GM19240 (cell line): ENCODE data around the gene NPPC.
A peak's percentile ranks its signal among the peaks of the same experiment; 100 is the strongest.

ENCODE experiments used
- DNase-seq: peaks from one replicate; pipeline ENCODE4 v3.0.0; 2011; ENCODE audit warnings: low spot score; ENCODE audit not compliant: insufficient read length

Gene NPPC

DNA sequence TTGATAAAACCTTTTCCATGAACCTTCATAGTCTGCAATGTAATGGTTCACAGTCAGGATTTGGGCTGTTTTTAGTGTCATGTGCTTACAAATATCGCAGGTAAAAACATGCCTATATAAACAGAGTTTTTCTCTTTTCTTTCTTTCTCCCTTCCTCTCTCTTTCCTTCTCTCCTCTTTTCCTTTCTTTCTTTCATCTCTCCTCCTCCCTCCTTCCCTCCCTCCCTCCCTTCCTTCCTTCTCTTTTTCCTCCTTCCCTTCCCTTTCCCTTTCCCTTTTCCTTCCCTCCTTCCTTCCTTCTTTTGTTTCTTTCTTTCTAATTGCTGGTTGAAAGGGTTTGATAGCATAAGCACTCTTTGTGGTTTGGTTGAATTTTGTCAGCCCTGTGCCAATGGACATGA is 9.6 kb upstream of the NPPC start:
- DNase-seq, result no peak

DNA sequence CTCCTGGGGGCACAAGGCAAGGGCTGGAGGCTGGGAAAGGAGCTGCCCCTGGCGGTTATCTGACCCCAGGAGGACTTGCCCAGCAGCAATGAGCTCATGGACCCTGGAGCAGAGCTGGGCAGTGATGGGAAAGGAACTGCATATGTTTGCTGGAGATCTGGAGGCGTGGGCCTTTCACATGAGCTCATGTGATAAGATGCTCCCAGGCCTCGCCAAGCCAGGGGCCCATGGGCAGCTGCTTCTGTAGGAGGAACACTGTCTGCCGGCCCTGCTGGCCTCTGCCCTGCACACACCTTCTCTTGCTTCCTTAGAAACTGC is 9.0 kb upstream of the NPPC start:
- DNase-seq, result no peak

DNA sequence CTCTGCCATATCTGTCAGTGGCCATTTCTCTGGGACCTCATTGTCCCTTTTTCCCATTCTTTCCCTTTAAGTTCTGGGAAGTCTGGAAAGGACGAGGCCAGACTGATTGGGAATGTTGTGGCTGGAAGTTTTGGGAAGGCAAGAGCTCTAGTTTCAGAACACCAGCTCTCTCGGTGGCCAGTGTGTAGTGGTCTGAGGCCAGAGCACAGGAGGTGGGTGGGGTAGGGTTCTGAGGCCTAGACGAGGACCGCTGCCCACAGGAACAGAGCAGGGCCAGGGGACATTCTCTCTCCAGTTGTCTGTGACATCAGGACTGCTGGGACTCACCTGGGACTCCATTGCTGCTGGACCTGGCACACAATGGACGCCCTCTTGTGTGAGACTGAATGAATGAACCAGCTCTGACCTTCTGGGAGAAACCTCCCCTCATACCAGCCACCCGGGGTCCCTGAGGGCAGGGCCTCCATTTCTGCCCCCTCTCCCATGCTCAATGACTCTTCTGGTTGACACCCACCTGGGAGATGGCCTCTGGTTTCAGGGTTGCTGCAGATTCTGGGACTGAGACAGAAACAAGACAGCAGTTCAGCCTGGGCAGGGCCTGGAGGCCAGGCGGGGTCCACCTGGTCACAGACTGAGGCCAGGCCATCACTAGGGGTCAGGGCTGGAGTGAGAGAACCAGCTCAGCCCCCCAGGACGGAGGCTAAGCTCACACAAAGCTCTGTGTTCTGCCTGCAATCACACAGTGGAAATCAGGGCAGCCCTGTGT is 8.4 kb upstream of the NPPC start:
- DNase-seq, result no peak

DNA sequence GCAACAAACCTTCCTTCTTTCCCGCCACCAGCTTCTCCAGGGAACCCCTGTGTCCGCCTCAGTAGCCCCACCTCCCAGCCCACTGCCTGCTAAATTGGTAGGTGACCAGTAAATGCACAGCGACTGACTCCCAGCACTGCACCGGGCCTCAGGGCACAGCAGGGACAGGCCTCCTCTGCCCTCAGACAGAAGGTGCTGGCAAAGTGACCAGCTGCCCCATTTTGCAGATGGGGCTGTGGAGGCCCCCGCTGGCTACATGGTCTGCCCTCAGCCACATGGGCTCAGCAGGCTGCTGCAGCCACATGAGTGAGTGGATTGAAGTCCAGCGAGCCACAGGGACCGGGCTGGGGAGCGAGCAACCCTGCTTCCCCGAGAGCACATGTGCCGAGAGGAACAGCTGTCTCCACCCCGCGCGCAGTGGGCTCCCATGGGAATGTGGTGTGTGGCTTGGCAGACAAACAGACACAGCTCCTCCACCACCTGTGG is 7.8 kb upstream of the NPPC start:
- DNase-seq, result no peak

DNA sequence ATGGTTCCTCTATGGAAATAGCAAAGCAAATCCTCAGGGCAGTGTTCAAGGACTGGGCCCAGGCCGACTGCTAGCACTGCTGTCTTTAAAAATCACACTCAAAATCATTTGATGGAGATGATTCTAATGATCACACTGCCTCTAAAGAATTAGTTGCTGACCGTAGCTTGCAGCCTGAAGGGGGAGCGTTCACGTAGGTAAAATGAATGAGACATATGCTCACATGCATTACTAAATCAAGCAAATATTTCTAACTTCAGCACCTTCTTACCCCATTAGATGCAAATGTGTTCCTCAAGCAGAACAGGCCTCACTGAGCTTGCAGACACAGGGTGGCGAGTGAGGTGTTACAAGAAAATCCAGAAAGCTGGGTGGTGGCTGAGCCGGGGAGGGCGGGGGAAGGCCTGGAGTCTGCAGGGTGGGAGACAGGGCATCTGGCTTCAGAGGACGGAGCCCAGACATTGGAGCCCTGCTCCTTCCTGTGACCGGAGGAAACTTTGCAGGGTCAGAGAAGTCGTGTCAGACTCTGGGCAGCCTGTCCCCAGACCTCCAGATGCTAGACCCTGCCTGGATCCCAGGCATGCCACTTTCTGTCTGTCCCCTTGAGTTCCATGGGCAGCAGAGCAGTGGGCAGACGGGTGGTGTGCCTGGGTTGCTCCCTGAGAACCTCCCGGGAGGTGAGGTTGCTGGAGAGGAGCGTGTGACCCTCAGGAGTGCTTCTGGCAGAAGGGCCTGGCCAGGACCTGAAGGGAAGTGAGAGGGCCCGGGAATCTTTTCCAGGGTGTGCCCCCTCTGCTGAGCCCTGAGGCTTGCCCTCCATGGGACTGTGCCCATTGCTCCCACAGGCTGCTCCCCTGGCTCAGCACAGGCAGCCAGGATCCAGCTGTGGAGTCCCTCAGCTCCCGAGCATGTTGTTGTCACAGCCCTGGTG is 7.1 kb upstream of the NPPC start:
- no peak for DNase-seq

DNA sequence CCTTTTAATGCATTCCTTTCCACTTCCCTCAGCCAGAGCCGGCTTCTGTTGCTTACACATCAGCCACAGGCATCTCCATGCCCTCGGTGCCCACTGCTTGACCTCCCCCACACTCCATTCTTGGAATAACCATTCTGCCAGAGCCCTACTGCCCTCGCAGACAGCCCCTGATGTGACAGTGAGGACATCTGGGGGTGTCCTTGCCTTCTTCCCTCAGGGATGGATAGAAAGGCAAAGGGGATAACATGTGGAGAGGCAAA is 6.4 kb upstream of the NPPC start:
- DNase-seq, result no peak

DNA sequence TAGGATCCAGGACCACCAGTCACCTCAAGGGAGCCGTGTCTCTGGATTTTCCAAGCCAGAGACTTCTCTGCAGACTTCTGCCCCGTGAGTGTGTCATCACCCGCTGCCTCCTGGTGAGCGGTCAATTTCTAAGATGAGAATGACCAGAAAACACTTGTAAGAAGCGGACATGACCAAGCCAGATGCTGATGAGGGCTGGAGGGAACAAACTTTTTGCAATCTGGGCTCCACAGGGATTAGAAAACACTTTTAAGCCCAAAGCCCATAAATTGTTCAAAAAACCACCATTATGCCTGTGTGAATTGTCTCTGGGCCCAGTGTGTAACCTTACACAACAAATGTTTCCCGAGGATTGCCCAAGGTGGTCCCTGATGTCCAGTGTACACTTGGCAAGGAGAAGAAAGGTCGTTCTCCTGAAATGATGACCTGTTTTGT is 5.3 kb upstream of the NPPC start:
- DNase-seq, result no peak

DNA sequence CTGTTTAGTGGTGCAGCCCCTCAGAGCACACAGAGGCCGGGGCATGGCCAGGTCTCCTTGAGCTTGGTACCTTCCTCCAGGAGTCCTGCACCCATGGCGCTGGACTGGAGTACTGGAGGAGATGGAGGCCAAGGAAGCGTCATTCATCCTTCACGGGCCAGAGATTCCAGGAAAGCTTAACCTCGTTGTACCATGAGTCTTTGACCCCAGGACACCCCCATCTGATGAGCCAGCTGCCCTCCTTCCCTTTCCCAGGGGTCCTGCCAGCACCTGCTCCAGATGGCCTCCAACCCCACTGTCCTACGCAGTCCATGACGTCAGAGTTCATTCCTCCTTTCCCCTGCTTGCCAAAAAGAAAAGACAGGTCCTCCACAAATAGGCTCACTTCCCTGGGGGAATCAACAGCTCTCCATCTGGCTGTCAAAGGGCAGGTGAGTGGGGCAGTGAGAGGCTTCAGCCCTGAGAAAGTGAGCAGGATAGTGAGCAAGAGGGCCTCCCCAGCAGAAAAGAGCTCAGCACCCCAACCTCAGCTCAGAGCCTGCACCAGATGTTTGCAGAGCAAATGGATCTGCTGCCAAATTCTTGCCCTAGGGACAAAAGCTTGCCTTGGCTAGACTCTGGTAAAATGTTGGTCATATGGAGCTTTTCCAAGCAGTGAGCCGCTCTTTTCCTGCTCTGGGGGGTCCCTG is 4.5 kb upstream of the NPPC start:
- DNase-seq, result no peak

DNA sequence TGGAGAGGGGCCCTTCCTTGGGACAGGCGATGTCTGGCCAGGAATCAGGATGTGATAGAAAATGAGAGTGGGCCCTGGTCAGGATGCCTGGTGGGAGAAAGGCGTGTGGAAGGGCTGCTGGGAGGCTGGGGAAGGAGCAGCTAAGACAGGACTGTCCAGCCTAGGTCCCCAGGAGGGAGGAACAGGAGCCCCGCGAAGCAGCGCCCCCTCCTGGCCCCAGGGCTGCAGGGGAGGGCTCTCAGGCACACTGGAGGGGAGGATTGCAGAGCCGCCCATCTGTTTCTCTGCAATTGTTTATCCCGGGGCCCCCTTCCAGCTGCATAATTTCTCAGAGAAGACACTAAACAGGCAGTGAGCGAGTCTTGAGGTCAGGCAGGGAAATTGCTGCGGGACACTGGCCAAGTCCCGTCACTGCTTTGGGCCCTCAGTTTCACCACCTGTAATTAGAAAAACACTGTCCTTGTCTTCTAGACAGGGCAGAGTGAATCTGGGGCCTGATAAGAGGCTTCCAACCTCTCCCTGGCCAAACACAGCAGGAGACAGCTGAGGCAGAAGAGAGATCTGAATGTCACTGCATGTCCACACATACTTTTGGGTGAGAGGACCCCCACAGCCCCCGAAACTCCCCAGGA is 3.9 kb upstream of the NPPC start:
- no peak for DNase-seq

DNA sequence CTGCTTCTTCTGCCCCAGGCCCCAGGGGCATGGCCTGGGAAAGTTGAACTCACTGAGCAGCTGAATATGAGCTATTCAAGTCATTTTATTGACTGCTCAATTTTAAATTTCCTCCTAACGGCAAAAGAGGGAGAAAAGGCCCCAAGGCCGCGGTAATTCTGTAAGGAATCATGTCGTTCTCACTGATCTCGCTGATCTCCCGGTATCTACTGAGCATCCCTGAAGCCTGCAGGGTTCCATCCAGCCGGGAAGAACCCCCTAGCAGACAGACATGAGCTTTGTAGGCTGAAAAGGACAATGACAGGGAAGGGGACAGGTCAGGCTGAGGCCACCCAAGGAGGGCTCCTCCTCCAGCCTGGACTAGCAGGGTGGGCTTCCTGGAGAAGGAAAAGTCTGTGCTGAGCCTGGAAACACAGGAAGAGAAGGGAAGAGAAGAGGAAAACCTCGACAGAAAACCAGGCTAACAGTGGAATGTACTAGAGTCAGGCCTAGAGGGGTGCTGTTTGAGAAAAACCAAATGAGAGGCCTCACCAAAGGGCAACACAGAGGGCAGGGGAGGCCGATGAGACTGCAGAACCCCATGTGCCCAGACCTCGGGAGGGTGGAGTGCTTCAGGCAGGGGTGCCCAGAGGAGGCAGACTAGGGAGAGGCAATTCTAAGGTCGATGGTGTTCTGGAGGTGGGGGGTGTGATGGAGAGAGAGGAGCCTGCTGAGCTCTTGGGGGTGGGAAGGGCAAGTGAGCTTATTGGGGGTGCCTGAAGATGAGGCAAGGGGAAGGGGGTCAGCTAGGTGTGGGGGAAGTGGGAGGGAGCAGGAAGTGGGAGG is 2.9 kb upstream of the NPPC start:
- no peak for DNase-seq

DNA sequence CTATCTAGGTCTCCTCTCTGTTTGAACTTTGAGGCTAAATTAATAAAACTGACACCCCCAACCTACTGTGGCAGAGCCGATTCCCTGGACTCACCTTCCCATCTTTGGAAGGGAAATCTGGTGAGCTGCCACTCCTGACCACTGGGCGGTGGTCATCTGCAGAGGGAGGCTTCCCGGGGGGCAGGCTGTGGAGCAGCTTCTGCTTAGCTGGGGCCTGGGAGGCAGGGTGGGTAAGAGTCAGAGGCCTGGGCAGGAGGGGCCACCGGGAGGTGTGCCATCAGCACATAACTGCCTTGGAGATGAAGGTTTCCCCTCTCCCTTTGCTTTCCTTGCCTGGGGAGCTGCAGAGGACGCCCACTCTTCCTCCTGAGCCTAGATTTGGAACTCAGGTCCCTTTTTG is 2.3 kb upstream of the NPPC start:
- DNase-seq, result no peak

DNA sequence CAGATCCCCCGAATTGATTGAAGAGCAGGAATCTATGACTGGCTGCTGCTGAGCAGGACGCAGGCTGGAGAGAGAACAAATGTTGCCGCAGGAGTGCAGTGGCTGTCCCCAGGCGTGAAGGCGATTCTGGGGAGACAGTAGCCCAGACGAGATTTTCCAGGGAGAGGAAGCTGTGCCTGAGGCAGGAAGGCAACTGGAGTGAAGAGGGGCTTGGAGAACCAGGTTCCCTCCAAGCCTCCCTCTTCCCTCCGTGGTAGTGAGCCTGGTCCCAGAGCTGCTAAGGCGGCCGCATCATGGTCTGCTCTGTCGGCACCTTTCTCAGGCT is 1.3 kb upstream of the NPPC start:
- DNase-seq, result no peak

DNA sequence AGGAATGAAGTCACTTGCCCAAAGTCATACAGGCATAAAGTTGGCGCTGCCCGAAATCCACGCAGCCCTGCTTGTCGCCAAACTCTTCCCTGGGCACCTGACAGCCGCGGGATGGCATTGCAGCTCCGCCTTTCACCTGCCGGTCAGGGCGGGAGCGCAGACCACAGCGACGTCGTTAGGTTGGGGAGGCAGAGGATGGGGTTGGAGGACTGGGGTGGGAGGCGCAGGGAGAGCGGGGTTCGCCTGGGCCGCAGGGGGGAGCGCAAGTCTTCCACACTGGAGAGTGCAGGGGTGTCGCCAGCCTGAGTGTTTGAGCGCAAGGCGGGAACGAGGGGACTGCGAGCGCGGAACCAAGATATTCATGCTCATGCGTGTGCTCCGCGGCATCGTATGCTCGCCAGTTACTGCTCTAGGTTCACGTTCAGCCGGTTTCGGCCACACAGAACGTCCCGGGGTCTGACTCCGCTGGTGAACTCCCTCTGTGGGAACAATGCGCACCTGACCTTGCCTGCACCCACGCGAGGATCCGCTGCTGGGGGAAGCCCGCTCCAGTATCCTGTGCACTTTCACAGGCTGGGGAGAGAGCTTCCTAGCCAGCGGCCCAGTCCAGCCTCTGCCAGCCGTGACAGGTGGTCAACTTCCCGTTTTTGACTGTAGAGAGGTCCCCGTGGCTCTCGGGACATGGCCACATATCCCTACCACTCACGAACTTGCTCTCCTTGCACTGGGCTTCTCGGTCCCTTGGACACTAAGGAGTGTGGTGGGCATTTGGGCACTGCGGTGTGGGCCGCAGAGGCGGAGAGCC is 767 bp upstream of the NPPC start:
- DNase-seq, result no peak

DNA sequence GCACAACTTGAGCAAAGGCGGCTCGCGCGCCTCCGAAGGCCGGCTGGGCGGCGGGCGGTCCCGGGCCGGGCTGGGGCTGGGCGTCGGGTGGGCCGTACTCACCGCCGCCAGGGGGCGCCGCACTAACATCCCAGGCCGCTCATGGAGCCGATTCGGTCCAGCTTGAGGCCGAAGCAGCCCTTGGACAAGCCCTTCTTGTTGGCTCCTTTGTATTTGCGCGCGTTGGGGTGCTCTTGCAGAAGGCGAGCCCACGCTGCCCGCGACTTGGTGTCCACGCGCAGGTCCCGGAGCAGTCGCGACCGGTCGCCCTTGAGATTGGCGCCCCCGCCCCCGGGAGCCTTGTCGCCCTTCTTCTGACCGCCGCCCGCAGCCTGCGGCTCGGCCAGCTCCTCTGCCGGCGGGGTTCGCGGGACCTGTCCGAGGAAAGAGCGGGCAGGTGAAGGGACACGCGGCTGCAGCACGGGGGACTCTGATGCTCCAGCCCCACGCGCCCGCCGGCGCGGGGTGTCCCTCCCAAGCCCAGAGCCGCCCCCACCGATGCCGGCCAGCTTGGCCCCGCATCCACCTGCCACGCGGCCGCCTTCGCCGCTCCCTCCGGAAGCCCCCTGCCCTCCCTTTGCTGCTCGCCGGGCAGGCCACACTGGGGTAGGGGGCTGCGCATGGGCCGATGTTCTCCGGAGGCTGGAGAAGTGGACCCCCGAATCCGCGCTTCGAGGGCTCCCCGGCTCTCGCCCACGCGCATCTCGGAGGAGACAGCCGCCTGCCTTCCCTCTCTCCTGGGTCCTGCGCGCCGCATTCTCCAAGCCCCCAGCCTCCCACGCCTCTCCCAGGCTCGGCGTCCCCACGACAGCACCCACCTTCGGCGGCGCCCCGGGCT is 655 bp downstream of the NPPC start:
- DNase-seq, result peak; percentile 78

DNA sequence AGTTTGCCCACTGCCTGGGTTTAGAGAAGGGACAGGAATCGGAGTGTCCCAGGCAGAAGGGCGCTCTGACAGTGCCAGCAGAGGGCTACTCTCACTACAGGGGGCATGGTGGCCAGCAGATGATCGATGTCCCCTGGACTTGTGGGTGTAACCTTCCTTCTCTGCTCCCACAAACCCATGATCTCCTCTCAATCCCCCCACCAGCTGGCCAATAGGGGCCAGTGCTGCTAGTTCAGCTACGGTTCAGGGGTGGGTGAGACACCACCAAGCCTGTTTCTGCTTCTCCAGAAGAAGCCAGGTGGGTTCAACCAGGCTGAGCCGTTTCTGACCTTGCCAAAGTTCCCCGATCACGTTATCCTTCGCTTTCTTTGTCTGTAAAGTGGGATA is 1.3 kb downstream of the NPPC start:
- DNase-seq, result no peak

DNA sequence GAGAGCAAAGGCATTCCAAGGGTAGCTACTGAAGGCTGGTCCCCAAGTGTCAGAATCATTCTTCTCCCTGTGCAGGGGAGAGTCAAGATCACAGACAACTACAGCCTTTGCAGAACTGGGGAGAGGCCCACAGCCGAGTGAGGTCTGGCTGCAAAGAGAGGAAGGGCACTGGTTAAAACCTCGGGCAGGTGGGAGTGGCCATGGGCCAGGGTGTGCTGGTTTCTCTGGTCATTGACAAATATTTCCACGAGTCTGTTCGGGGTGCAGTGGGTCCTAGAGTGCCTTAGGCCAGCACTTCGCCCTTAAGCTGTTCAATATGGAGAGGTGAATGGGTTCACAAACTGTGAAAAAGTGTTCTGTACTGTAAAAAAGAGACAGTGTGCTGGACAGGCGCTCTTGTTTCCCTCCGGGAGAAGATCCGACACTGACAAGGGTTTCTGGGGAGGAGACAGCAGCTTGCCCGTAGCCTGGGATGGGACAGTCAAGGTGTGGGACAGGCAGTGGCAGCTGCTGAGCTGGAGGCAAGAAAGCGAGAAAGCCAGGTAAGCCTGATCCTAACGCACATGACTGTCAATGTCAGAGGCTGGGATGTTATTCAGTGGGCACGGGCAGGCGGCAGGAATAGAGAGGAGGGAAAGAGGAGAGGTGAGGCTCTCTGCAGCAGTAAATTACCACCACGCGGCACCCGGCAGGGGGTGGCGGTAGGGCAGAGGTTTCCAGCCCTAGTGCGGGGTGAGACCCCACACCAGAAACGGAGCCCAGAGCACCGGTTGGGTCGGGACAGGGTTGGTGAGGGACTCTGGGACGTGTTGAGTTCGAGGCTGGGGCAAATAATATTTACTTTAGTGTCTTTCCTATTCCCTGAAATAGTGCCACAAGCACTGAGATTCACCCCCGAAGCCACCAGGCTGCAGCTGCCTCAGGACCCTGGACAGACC is 2.0 kb downstream of the NPPC start:
- DNase-seq, result no peak

DNA sequence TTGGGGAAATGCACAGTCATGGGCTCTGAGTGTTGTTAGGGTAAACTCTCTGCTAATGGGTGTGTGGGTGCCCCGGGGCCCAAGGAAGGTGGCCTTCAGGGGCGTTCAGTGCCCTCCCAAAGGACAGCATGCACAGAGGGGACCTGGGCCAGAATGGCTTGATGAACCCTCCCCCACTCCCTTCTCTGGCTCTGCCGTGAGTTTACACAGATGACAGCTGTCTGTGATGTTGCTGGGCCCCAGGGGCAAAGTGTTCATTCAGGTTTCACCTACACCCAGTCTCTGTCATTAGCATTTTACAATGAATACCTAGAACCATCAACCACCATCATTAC is 3.2 kb downstream of the NPPC start:
- no peak for DNase-seq

DNA sequence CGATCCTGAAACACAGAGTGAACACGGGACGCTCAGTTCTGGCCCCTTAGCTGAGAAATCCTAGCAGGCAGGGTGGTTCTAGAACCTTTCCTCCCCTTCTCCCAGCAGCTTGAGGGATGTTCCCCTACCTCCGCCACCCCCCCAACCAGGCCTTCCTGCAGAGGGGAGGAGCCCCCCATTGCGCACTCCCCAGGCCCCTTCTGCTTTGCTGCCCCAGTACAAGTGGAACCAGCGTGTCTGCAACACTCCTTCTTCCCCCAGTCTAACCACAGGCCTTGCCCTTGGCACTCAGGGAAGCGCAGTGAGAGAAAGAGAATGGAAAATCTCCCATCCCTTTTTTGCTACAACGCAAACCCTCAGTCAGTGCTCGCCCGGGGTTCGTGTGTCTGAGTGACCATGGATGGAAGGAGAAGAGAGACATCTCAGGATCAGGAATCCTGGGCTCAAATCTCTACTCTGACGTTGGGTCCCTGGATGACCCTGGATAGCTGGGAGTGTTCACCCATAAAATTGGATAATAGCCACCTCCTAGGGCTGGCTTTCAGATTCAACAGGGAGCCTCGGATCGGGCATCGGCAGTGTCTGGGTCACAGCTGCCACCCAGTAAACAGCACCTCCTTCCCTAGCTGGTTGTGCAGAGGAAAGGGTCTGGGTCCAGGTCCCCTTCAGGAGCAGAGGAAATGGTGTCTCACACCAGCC is 3.7 kb downstream of the NPPC start:
- no peak for DNase-seq
